ENCODE data around the gene BPIFB2.

DNA sequence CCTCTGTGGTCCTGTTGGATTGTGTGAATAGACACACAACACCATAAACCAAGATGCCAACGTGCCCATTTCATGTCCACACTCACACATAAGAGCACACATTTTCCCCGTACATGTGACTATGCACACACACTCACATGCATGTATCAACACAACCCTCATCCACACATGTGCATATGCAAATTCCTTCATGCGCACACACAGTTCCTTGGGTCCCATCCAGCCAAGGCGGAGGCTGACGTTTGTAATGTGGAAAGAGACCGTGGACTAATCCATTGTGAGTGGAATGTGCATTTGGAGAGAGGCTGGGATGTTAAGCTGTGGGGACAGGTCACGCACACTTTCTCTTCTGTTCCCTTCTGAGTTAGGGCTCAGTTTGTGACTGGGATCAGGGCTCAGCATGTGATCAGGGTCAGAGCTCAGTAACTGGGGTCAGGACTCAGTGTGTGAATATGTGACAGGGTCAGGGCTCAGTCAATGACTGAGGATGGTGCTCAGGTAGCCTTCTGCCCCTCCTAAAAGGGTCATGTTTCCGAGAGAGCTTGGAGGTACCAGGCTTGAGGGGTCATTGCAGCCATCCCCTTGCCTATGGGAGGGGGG, 628 bp upstream of the BPIFB2 start:
- TF ChIP-seq, protein P1, sequence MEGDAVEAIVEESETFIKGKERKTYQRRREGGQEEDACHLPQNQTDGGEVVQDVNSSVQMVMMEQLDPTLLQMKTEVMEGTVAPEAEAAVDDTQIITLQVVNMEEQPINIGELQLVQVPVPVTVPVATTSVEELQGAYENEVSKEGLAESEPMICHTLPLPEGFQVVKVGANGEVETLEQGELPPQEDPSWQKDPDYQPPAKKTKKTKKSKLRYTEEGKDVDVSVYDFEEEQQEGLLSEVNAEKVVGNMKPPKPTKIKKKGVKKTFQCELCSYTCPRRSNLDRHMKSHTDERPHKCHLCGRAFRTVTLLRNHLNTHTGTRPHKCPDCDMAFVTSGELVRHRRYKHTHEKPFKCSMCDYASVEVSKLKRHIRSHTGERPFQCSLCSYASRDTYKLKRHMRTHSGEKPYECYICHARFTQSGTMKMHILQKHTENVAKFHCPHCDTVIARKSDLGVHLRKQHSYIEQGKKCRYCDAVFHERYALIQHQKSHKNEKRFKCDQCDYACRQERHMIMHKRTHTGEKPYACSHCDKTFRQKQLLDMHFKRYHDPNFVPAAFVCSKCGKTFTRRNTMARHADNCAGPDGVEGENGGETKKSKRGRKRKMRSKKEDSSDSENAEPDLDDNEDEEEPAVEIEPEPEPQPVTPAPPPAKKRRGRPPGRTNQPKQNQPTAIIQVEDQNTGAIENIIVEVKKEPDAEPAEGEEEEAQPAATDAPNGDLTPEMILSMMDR (IDR thresholded peaks at IDR 0.05): no peak
- TF ChIP-seq POLR2A (IDR thresholded peaks at IDR 0.05): no peak
